ENCODE results near the gene CPNE7.

CPNE7 gene

DNA sequence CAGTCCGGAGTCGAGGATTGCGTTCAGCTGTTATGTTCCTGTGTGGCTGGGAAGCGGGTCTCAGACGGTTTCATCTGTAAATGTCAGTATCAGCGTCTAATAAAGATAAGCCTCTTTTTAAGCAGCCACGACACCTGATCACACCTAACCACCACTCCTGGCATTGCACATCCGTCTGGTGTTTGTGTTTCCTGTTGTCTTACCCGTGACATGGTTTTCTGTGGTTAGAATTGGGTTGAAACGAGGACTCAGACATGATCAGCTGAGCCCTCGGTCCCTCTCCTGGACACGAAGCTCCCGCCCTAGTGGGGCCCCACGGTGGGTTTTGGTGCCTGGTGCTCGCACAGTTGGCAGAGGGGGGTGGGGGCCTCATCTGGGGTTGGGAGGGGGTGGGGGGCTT, 18.3 kb downstream of the CPNE7 start:
- DNase-seq, result no peak
- peaks cover 0 to 2% of the 10 kb centered on the region in 2 donors for H3K4me1 Mint-ChIP-seq
- H3K27ac Mint-ChIP-seq, result no peak overlapping the region
- no peaks in the 10 kb centered on the region for H3K36me3 Mint-ChIP-seq
- H3K4me3 Mint-ChIP-seq, result no peak overlapping the region
- H3K27me3 Mint-ChIP-seq, result no peaks in the 10 kb centered on the region
- H3K9me3 Mint-ChIP-seq, result no peaks in the 10 kb centered on the region
- no peak for ATAC-seq (replicated peaks)

DNA sequence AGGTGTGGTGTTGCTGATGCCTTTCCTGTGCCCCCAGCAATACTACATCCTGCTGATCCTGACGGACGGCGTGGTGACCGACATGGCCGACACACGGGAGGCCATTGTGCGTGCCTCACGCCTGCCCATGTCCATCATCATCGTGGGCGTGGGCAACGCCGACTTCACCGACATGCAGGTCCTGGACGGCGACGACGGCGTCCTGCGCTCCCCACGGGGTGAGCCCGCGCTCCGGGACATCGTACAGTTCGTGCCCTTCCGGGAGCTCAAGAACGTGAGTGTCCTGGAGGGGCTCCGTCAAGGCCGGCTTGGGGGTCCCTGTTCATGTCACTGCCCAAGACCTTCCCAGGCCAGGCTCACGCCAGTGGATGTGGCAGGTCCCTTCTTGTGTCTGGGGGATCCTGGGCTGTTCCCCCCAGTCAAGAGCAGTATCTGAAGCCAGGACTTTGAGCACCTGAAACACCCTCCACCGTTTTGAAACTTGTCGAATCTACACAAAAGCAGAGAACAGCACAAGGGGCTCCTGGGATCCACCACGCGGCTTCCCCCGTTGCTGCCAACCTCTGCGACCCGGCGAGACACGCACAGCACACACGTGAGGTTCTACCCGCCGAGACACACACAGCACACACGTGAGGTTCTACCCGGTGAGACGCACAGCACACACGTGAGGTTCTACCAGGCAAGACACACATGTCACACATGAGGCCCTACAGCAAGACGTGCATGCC, 19.9 kb downstream of the CPNE7 start:
- ATAC-seq (replicated peaks), result no peak
- Mint-ChIP-seq H3K4me3 (no peak overlapping the region), H3K36me3 (no peaks in the 10 kb centered on the region), H3K27me3 (peaks cover 0 to 5% of the 10 kb centered on the region in 2 donors), H3K4me1 (peaks cover 0 to 2% of the 10 kb centered on the region in 2 donors), H3K9me3 (no peaks in the 10 kb centered on the region), H3K27ac (no peak overlapping the region)
- no peak for DNase-seq

- no peaks in the 10 kb centered on the region for H3K36me3 Mint-ChIP-seq
- no peak overlapping the region for H3K4me3 Mint-ChIP-seq
- H3K27ac Mint-ChIP-seq, result no peak overlapping the region
- no peak for DNase-seq
- H3K27me3 Mint-ChIP-seq, result peaks cover 0 to 5% of the 10 kb centered on the region in 2 donors
- H3K9me3 Mint-ChIP-seq, result no peaks in the 10 kb centered on the region
- peaks cover 0 to 2% of the 10 kb centered on the region in 2 donors for H3K4me1 Mint-ChIP-seq
- no peak for ATAC-seq (replicated peaks)
Observed at GRCh38 chr16:89596061-89596689, 20.6 kb downstream of the CPNE7 start.

DNA sequence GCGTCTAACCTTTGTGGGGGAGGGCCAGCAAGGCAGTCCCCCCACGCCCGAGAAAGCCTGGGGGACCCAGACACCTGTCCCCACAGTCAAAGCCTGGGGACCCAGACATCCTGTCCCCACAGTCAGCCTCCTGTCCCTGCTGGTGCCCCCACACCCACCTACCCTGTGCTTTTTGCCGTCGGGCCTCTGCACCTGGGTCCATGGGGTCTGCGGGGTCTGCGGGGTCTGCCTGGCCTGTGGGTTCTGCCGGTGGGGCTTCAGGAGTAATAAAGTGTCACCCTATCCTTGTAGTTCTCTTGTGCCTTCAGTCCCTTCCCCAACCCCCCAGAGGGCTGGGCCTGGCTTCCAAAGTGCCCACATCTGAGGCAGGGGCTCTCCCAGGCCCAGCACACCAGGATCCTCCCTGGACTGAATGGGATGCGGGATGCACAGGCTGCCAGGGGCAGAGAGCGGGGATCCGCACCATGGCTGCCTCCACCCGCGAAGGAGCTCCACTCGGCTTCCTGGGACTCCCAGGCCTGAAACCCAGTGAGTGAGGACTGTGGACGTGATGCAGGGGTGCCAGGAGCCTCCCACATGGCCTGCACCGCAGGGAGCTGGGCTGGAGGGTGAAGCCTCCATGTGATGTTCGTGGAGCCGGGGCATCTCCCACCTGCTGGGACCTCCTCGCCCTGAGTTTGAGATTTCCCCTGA, 21.5 kb downstream of the CPNE7 start:
- ATAC-seq (replicated peaks) (no peak), DNase-seq (no peak)
- Mint-ChIP-seq H3K36me3 (no peaks in the 10 kb centered on the region), H3K4me1 (peaks cover 1 to 2% of the 10 kb centered on the region in 2 donors), H3K9me3 (no peaks in the 10 kb centered on the region), H3K4me3 (no peak overlapping the region), H3K27ac (no peak overlapping the region), H3K27me3 (peaks cover 0 to 9% of the 10 kb centered on the region in 2 donors)

- Mint-ChIP-seq H3K27ac (no peak overlapping the region), H3K9me3 (no peaks in the 10 kb centered on the region), H3K36me3 (no peaks in the 10 kb centered on the region), H3K27me3 (peaks cover 4 to 19% of the 10 kb centered on the region in 2 donors), H3K4me3 (no peak overlapping the region), H3K4me1 (peaks cover 12% of the 10 kb centered on the region in 2 donors)
- no peak for ATAC-seq (replicated peaks)
- no peak for DNase-seq
Observed at GRCh38 chr16:89598199-89598598, 22.6 kb downstream of the CPNE7 start.

- Mint-ChIP-seq H3K9me3 (no peaks in the 10 kb centered on the region), H3K27ac (no peak overlapping the region), H3K36me3 (no peaks in the 10 kb centered on the region), H3K27me3 (peaks cover 5 to 20% of the 10 kb centered on the region in 2 donors), H3K4me3 (no peak overlapping the region), H3K4me1 (peaks cover 12 to 13% of the 10 kb centered on the region in 2 donors)
- no peak for DNase-seq
- ATAC-seq (replicated peaks), result peak; percentile 56 to 59
Observed at GRCh38 chr16:89599451-89599858, 23.9 kb downstream of the CPNE7 start.

- no peaks in the 10 kb centered on the region for H3K9me3 Mint-ChIP-seq
- DNase-seq (no peak), ATAC-seq (replicated peaks) (no peak)
- H3K4me3 Mint-ChIP-seq, result no peak overlapping the region
- no peak overlapping the region for H3K27ac Mint-ChIP-seq
- H3K4me1 Mint-ChIP-seq, result peaks cover 12 to 13% of the 10 kb centered on the region in 2 donors
- H3K27me3 Mint-ChIP-seq, result peaks cover 5 to 20% of the 10 kb centered on the region in 2 donors
- H3K36me3 Mint-ChIP-seq, result no peaks in the 10 kb centered on the region
Observed at GRCh38 chr16:89599902-89600301, 24.3 kb downstream of the CPNE7 start.

DNA sequence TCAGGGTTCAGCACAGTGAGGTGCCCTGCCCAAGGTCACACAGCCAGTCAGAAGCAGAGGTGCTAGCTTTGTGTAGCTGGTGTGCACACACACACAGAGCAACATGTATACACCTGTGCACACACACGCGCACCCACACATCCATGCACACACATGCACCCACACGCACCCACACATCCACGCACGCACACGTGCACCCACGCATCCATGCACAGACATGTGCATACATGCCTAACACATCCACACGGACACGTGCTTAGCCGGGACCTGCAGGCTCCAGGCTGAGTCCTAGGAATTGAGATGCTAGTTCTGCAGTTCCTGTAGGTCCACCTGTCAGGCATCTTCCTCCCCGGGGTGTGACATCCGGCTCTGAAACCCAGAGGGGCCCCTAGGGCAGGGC, 24.9 kb downstream of the CPNE7 start:
- no peaks in the 10 kb centered on the region for H3K9me3 Mint-ChIP-seq
- DNase-seq (no peak), ATAC-seq (replicated peaks) (no peak)
- peak overlapping the region; percentile 51 for H3K27ac Mint-ChIP-seq
- no peak overlapping the region for H3K4me3 Mint-ChIP-seq
- H3K4me1 Mint-ChIP-seq, result peaks cover 12 to 13% of the 10 kb centered on the region in 2 donors
- H3K36me3 Mint-ChIP-seq, result no peaks in the 10 kb centered on the region
- H3K27me3 Mint-ChIP-seq, result peaks cover 5 to 20% of the 10 kb centered on the region in 2 donors

DNA sequence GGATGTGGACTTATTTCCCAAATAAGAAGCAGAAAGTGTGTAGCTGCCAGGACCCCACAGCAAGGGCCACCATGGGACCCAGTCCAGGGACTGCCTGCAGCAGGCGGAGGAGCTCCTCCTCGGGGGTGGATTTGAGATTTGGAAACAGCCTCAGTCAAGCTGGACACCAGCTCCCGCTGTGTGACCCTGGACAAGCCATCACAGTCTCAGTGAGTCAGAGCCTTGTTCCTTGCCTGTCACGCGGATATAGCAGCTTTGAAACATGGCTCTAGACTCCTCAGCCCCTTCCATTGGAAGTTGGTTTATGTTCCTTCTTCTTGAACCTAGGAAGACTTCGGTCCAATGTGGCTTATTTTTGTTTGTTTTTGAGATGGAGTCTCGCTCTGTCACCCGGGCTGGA, 25.4 kb downstream of the CPNE7 start:
- Mint-ChIP-seq H3K4me3 (no peak overlapping the region), H3K36me3 (no peaks in the 10 kb centered on the region), H3K9me3 (no peaks in the 10 kb centered on the region), H3K27me3 (peaks cover 5 to 20% of the 10 kb centered on the region in 2 donors), H3K4me1 (peaks cover 12 to 13% of the 10 kb centered on the region in 2 donors), H3K27ac (no peak overlapping the region)
- ATAC-seq (replicated peaks), result no peak
- DNase-seq, result no peak

GRCh38 chr16:89601906-89602272, 26.3 kb downstream of the CPNE7 start:
- Mint-ChIP-seq H3K36me3 (no peaks in the 10 kb centered on the region), H3K4me3 (no peak overlapping the region), H3K9me3 (no peaks in the 10 kb centered on the region), H3K27me3 (peaks cover 5 to 20% of the 10 kb centered on the region in 2 donors), H3K4me1 (peaks cover 10 to 13% of the 10 kb centered on the region in 2 donors), H3K27ac (no peak overlapping the region)
- no peak for ATAC-seq (replicated peaks)
- DNase-seq, result no peak

DNA sequence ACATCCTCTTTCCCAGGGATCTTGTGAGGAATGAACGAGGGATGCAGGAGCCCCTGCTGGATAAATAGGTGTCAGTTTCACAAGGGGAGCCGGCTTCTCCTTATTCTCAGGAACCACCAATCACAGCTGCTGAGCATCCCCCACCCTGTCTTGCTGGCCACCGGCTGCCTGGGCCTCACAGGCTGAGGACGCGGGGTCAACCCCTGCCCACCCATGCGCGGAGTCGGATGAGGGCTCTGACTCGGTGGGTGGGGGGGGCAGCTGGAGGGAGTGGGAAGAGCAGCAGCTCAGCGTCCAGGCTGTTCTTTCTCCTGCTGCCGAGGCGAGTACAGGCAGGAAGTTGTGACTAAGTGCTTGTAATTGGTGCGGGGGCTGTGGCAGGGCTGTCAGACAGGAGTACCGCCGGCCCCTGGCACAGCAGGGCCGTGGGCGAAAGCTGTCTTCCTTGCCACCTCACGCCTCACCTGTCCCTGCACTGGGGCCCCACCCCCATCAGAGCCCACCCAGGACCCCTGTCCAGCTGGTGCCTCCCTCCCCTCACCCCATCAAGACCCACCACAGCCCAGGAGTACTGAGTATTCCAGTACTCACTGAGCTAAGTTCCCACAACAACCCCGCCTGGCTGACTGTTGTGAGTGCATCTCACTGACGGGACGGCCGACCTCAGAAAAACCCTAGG, 26.9 kb downstream of the CPNE7 start:
- H3K36me3 Mint-ChIP-seq, result no peaks in the 10 kb centered on the region
- peaks cover 10 to 13% of the 10 kb centered on the region in 2 donors for H3K4me1 Mint-ChIP-seq
- no peak overlapping the region for H3K27ac Mint-ChIP-seq
- H3K9me3 Mint-ChIP-seq, result no peaks in the 10 kb centered on the region
- no peak for DNase-seq
- ATAC-seq (replicated peaks), result peak; percentile 81 to 87
- H3K27me3 Mint-ChIP-seq, result peaks cover 5 to 20% of the 10 kb centered on the region in 2 donors
- H3K4me3 Mint-ChIP-seq, result peak overlapping the region in 1 of 2 donors; percentile 51

GRCh38 chr16:89602952-89603590, 27.5 kb downstream of the CPNE7 start:
- Mint-ChIP-seq H3K36me3 (no peaks in the 10 kb centered on the region), H3K27me3 (peaks cover 5 to 20% of the 10 kb centered on the region in 2 donors), H3K4me1 (peaks cover 10 to 13% of the 10 kb centered on the region in 2 donors), H3K27ac (no peak overlapping the region), H3K4me3 (peak overlapping the region in 1 of 2 donors; percentile 51), H3K9me3 (no peaks in the 10 kb centered on the region)
- ATAC-seq (replicated peaks), result peak; percentile 12 to 14
- DNase-seq, result no peak

DNA sequence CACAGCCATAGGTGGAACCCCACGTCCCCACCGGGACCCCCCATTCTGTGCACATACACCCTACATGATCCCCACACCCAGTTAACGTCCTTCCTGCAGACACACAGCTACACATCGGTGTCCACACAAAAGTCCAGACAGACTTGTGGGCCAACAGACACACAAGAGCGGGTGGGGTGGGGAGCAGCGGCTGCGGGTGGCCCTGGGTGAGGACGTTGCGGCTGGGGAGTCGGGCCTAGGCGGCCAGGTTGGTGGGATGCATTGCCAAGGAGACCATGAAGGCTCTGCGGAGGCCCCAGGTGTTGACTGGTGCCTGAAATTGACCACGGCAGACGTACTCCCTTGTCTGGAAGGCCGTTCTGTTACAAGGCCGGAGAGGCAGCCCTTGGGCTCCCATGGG, 29.2 kb downstream of the CPNE7 start:
- no peaks in the 10 kb centered on the region for H3K9me3 Mint-ChIP-seq
- H3K27me3 Mint-ChIP-seq, result peaks cover 5 to 15% of the 10 kb centered on the region in 2 donors
- H3K4me3 Mint-ChIP-seq, result no peak overlapping the region
- no peaks in the 10 kb centered on the region for H3K36me3 Mint-ChIP-seq
- no peak overlapping the region for H3K27ac Mint-ChIP-seq
- peaks cover 10 to 13% of the 10 kb centered on the region in 2 donors for H3K4me1 Mint-ChIP-seq
- no peak for ATAC-seq (replicated peaks)
- DNase-seq, result no peak

Measured in stimulated activated naive B cell treated with anti-CD40 and anti-IgM and Interleukin-4, amounts not matched to agents 10 μg/mL and 1 μg/mL and 100 μg/mL, for 72 hours (primary cell).